NCI-H1436 treated with DMSO at 0.1 percent for 48 hours (cell line): ENCODE measurements around the gene SNAP47.

Experiments
- DNase-seq: peaks from one replicate; lab custom pipeline; 2025; lab: John Stamatoyannopoulos, UW

SNAP47 gene

GRCh38 chr1:227798078-227798802 is 63.0 kb downstream of the SNAP47 start:
- no peak for DNase-seq

- no peak for DNase-seq
Observed at GRCh38 chr1:227799756-227800155, 64.5 kb downstream of the SNAP47 start.

- DNase-seq, result no peak
Observed at GRCh38 chr1:227803933-227804332, 68.7 kb downstream of the SNAP47 start.

GRCh38 chr1:227805606-227806197 is 70.5 kb downstream of the SNAP47 start:
- DNase-seq, result no peak

GRCh38 chr1:227808566-227808965 is 73.3 kb downstream of the SNAP47 start:
- no peak for DNase-seq

- no peak for DNase-seq
Observed at GRCh38 chr1:227809026-227809425, 73.8 kb downstream of the SNAP47 start.

- no peak for DNase-seq
Observed at GRCh38 chr1:227813962-227814361, 78.7 kb downstream of the SNAP47 start.

- no peak for DNase-seq
Observed at GRCh38 chr1:227815468-227816409, 80.5 kb downstream of the SNAP47 start, which contains the start of gene PRSS38. TSS of gene PRSS38 (plus strand) at chr1:227815675. CDS start at chr1:227815717, 42 bp downstream.

GRCh38 chr1:227816750-227817446 is 81.7 kb downstream of the SNAP47 start:
- no peak for DNase-seq

GRCh38 chr1:227823537-227823936 is 88.3 kb downstream of the SNAP47 start:
- DNase-seq, result no peak

GRCh38 chr1:227824204-227824603 is 89.0 kb downstream of the SNAP47 start:
- no peak for DNase-seq

- DNase-seq, result no peak
Observed at GRCh38 chr1:227828786-227829185, 93.6 kb downstream of the SNAP47 start.
